Measurements from ENCODE around the gene SPAG16.

The SPAG16 gene

DNA sequence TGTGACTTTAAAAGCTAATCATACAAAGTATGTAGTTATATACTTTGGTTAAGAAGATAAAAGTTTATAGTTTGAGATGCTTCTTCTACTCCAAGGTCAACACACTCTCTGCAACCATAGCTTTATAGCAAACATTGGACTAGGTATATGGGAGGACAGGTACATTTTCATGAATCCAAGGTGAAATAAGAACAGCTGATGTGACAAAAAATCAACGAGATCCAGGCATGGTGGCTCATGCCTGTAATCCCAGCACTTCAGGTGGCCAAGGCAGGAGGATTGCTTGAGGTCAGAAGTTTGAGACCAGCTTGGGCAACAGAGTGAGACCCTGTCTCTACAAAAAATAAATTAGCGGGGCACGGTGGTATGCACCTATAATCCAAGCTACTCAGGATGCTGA lies 963.3 kb downstream of the SPAG16 start:
- H3K27me3 Mint-ChIP-seq = no peaks in the 10 kb centered on the region
- no peaks in the 10 kb centered on the region for H3K36me3 Mint-ChIP-seq
- H3K4me1 Mint-ChIP-seq (ENCODE audit: low read depth) = no peaks in the 10 kb centered on the region
- H3K4me3 Mint-ChIP-seq = no peak overlapping the region
- no peak overlapping the region for H3K27ac Mint-ChIP-seq
- no peaks in the 10 kb centered on the region for H3K9me3 Mint-ChIP-seq (ENCODE audit: low read depth)

DNA sequence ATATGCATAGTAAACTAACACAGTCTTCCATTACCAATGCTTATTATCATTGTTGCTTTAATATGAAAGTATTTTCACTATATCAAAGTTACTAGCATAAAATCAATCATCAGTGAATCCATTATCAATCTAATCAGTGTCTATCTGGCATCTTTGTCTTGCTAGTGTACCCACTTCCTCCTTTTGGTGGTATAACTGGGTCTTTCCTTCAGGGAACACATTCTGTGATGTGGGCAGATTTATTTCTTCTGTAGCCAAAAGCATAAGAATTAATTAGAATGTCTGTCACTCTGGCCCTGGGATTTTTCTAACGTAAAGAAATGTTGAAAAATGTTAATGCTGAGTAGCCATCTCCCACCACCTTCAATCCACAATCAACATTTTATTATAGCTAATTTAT lies 970.8 kb downstream of the SPAG16 start:
- Mint-ChIP-seq H3K27ac (no peak overlapping the region), H3K36me3 (no peaks in the 10 kb centered on the region), H3K9me3 (ENCODE audit: low read depth) (peaks cover 3% of the 10 kb centered on the region), H3K4me1 (ENCODE audit: low read depth) (no peaks in the 10 kb centered on the region), H3K27me3 (no peaks in the 10 kb centered on the region), H3K4me3 (no peak overlapping the region)

DNA sequence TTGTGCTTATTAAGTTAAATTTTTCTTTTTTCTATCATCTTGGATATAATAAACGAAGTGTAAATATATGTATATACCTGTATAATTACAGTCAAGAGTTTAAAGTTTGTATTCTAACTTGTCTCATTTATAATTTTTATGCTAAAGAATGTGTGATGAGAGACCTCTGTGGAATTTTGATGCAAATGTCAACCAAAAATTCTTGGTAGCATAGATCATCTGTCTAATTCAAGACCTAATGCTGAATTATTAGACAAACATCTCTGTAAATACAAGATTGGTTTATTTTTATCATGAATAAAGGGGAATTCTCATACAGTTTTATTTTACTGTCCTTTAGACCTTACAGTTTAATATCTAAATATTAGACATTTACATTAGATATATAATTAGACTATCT lies 977.4 kb downstream of the SPAG16 start:
- no peaks in the 10 kb centered on the region for H3K27me3 Mint-ChIP-seq
- H3K4me1 Mint-ChIP-seq (ENCODE audit: low read depth) = no peaks in the 10 kb centered on the region
- H3K27ac Mint-ChIP-seq = no peak overlapping the region

DNA sequence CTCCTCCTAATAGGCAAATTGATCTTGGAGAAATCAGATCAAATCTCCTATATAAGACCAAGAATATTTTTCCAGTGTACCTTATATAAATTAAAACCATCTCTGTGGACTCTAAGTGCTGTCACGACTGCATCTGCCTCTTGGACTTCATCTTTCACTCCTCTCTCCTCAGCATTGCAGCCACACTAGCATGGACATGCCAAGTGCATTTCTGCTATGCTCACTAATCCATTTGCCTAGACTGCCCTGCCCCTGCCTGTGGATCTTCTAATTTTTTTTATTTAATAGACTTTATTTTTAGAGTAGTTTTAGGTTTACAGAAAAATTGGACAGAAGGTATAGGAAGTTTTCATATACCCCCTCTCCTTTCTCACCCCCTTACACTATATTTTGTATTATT lies 979.9 kb downstream of the SPAG16 start:
- Mint-ChIP-seq H3K4me3 (no peak overlapping the region), H3K27ac (no peak overlapping the region)

More for the DNA sequence above, 977.4 kb downstream of the SPAG16 start:
- Mint-ChIP-seq H3K4me3 (no peak overlapping the region), H3K36me3 (no peaks in the 10 kb centered on the region), H3K9me3 (ENCODE audit: low read depth) (peaks cover 10% of the 10 kb centered on the region)

DNA sequence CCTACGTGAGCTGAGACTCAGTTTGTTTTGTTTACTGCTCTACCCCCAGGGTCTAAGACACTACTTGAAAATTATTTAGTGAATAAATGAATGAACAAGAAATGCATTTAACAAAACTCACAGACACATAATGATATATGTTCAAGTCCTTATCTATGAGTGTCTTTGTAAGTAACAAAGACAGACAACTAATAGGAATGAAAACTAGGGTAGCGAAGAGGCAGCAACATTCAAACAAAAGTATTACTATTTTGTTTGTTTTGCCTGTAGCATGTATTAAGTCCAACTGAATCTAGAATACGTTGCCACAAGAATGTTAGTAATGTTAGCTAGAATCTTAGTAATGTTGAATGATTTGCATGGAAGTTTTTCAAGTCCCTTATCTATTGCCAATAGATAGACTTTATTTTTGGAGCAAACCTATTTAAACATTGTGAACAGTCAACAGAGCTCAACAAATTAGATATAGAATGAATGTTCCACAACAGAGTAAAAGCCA lies 981.8 kb downstream of the SPAG16 start:
- no peak overlapping the region for H3K4me3 Mint-ChIP-seq
- no peaks in the 10 kb centered on the region for H3K27me3 Mint-ChIP-seq
- H3K9me3 Mint-ChIP-seq (ENCODE audit: low read depth) = peaks cover 7% of the 10 kb centered on the region
- H3K4me1 Mint-ChIP-seq (ENCODE audit: low read depth) = no peaks in the 10 kb centered on the region
- H3K36me3 Mint-ChIP-seq = no peaks in the 10 kb centered on the region
- no peak overlapping the region for H3K27ac Mint-ChIP-seq

More for the DNA sequence above, 979.9 kb downstream of the SPAG16 start:
- H3K9me3 Mint-ChIP-seq (ENCODE audit: low read depth) = peaks cover 7% of the 10 kb centered on the region
- H3K27me3 Mint-ChIP-seq = no peaks in the 10 kb centered on the region
- H3K36me3 Mint-ChIP-seq = no peaks in the 10 kb centered on the region
- H3K4me1 Mint-ChIP-seq (ENCODE audit: low read depth) = no peaks in the 10 kb centered on the region

DNA sequence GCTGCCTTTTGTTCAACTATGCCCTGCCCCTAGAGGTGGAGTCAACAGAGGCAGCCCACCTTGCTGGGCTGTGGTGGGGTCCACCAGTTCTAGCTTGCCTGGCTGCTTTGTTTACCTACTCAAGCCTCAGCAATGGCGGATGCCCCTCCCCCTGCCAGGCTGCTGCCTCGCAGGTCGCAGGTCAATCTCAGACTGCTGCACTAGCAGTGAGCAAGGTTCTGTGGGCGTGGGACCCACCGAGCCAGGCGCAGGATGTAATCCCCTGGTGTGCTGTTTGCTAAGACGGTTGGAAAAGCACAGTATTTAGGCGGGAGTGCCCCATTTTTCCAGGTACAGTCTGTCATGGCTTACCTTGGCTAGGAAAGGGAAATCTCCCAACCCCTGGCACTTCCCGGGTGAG lies 993.6 kb downstream of the SPAG16 start:
- no peak overlapping the region for H3K27ac Mint-ChIP-seq
- H3K27me3 Mint-ChIP-seq = no peaks in the 10 kb centered on the region
- no peaks in the 10 kb centered on the region for H3K4me1 Mint-ChIP-seq (ENCODE audit: low read depth)
- no peaks in the 10 kb centered on the region for H3K9me3 Mint-ChIP-seq (ENCODE audit: low read depth)
- no peaks in the 10 kb centered on the region for H3K36me3 Mint-ChIP-seq
- H3K4me3 Mint-ChIP-seq = no peak overlapping the region

DNA sequence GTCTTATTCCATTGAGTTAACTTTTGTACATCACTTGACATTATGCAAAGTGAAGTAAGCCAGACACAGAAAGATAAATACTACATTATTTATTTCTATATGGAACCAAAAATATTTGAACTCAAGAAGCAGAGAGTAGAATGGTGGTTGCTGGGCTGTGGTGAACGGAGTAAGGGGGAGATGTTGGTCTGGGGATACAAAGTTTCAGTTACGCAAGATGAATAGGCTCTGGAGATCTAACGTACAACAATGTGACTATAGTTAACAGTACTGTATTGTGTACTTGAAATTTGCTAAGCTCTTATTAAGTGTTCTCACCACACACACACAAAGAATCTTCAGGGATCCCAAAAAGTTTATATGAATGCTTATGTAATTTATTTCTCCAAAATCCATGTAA lies 1001.7 kb downstream of the SPAG16 start:
- Mint-ChIP-seq H3K27me3 (no peaks in the 10 kb centered on the region), H3K4me3 (no peak overlapping the region), H3K9me3 (ENCODE audit: low read depth) (no peaks in the 10 kb centered on the region), H3K4me1 (ENCODE audit: low read depth) (no peaks in the 10 kb centered on the region), H3K36me3 (no peaks in the 10 kb centered on the region), H3K27ac (no peak overlapping the region)

DNA sequence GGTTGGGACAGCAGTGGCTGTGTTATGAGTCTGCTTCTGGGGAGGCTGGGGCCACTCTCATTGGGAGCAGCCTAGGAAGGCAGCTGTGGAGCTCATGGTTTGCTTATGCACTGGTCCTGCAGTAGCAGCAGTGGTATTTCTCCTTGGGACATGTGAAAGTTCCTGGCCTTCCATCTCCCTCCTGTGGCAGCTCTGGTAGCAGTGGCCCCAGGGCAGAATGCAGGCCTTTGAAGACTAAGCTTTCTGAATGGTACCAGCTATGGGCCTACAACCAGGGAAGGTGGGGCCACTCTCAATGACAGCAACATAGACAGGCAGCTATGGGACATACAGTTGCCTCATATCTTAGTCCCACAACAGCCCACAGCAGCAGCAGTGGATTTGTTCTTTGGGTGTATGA lies 1009.3 kb downstream of the SPAG16 start:
- Mint-ChIP-seq H3K36me3 (no peaks in the 10 kb centered on the region), H3K27ac (no peak overlapping the region), H3K4me3 (no peak overlapping the region), H3K27me3 (no peaks in the 10 kb centered on the region), H3K4me1 (ENCODE audit: low read depth) (no peaks in the 10 kb centered on the region), H3K9me3 (ENCODE audit: low read depth) (peaks cover 11% of the 10 kb centered on the region)

DNA sequence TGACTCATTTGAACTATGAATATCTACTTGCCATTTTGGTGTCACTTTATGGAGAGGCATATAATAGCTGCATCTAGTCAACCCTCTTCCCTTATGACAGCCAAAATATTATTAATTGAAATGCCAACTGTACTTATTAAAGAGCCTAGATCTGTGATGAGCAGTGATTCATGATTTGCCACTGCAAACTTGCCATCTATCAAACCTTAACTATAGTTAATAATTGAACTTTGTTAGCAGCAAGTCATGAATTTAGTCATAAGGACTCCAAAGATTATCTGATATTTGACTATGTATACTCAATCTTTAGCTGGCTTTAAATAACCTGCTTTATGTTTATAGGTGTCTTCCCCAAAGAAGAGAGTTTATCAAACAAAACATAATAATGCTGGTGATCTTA lies 1010.2 kb downstream of the SPAG16 start:
- Mint-ChIP-seq H3K4me1 (ENCODE audit: low read depth) (no peaks in the 10 kb centered on the region), H3K4me3 (no peak overlapping the region), H3K27me3 (no peaks in the 10 kb centered on the region), H3K27ac (no peak overlapping the region), H3K36me3 (no peaks in the 10 kb centered on the region), H3K9me3 (ENCODE audit: low read depth) (peaks cover 11% of the 10 kb centered on the region)

DNA sequence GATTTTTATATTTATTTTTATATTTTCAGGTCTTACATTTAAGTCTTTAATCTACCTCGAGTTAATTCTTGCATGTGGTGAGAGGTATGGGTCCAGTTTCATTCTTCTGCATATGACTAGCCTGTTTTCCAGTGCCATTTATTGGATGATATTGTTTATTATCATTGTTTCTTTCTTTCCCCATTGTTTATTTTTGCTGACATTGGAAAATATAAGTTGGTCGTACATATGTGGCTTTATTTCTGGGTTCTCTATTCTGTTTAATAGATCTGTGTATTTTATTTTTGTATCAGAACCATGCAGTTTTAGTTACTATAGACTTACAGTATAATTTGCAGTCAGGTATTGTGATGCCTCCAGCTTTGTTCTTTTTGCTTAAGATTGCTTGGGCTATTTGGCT lies 1013.2 kb downstream of the SPAG16 start:
- no peaks in the 10 kb centered on the region for H3K27me3 Mint-ChIP-seq
- H3K4me1 Mint-ChIP-seq (ENCODE audit: low read depth) = no peaks in the 10 kb centered on the region
- peaks cover 3% of the 10 kb centered on the region for H3K9me3 Mint-ChIP-seq (ENCODE audit: low read depth)
- H3K36me3 Mint-ChIP-seq = no peaks in the 10 kb centered on the region
- no peak overlapping the region for H3K4me3 Mint-ChIP-seq
- H3K27ac Mint-ChIP-seq = no peak overlapping the region

DNA sequence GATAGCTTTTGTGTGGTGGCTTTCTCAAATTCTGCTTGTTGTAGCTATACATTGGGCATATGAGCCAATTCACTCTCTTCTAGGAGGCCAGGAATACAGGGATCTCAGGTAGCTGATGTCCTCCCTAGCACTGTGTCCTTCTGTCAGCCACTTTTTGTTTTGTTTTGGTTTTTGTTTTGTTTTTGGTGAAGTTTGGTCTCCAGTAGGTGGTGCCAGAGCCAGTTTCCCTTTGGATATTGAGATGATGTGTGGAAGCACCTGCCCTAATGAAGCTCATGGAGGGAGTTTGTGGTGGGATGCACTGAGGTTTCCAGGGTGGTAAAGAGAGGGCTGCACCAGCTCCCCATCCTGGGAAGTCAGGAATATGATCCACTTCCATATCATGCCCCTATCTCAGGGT lies 1026.1 kb downstream of the SPAG16 start:
- no peak overlapping the region for H3K4me3 Mint-ChIP-seq
- H3K4me1 Mint-ChIP-seq (ENCODE audit: low read depth) = no peaks in the 10 kb centered on the region
- H3K9me3 Mint-ChIP-seq (ENCODE audit: low read depth) = peaks cover 7% of the 10 kb centered on the region
- no peaks in the 10 kb centered on the region for H3K27me3 Mint-ChIP-seq
- H3K36me3 Mint-ChIP-seq = no peaks in the 10 kb centered on the region
- no peak overlapping the region for H3K27ac Mint-ChIP-seq

DNA sequence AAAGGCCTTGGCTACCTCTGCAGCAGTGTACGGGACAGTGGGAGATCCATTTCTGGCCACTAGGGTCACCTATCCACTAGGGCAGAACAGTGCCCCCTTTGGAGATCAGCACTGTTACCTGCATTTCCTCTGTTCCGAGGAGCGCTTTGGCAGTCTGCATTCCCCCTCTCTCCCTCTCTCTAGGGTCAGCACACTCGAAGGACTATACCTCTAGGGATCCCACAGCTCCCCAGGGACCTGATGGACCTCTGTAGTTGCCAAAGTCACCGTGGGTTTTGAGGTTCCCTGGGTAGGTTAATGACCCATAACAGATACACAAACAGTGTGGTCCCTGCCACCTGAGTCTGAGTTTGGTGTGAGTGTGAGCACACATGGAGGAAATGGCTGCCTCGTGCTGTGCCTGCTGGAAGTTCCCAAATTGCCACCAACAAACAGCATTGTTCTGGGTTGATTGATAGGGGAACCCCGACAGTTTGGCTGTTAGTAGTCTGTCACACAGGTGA lies 1026.8 kb downstream of the SPAG16 start:
- Mint-ChIP-seq H3K4me3 (no peak overlapping the region), H3K9me3 (ENCODE audit: low read depth) (peaks cover 5% of the 10 kb centered on the region), H3K36me3 (no peaks in the 10 kb centered on the region), H3K27me3 (no peaks in the 10 kb centered on the region), H3K4me1 (ENCODE audit: low read depth) (no peaks in the 10 kb centered on the region), H3K27ac (no peak overlapping the region)

DNA sequence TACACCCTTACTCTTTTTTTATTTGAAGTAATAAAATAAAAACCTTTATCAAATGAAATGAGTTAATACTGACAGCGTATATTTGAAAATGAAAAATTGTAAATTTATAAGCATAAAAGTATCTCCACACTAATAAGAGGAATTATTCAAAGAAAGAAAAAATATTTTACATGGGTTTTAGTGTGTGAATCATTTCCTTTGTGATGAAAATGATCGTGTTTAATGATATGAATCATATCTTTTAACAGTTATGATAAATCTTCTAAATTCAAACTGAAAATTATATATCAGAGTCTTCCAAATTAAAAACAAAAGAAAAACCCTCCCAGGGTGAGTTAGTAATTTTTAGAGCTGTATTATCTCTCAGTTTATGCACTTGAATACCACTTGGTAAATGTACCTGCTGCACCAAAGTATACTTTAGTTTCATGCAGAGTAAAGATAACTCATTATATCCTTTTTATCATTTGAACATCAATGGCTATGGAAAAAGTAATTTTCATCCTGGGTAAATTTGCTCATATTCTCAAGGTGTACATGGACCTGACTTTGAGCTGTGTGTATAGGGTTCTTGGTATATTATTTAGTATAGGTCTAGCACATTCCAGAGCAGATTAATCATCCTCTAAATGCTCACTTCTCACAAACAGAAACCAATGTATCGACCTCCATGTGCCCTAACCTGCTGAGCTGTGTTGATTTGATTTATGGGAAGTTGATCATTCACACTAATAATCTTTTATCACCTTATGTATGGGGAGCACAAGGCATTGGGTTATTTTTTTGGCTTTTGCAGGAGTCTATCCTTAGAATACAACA lies 1027.9 kb downstream of the SPAG16 start:
- peaks cover 5% of the 10 kb centered on the region for H3K9me3 Mint-ChIP-seq (ENCODE audit: low read depth)
- H3K36me3 Mint-ChIP-seq = no peaks in the 10 kb centered on the region
- no peaks in the 10 kb centered on the region for H3K27me3 Mint-ChIP-seq
- no peak overlapping the region for H3K4me3 Mint-ChIP-seq
- H3K27ac Mint-ChIP-seq = no peak overlapping the region
- H3K4me1 Mint-ChIP-seq (ENCODE audit: low read depth) = no peaks in the 10 kb centered on the region

DNA sequence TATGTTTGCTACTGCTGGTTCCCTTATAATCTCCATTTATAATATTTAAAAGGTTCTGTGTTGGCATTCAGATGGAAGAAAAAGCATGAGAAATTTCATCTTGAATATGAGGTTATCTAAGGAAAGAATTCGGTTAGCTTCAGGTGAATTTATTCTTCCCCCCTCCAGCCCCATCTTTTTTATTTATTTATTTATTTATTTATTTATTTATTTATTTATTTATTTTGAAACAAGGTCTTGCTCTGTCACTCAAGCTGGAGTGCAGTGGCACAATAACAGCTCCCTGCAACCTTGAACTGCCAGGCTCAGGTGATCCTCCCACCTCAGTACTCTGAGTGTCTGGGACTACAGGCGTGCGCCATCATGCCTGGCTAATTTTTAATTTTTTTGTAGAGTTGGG lies 1031.1 kb downstream of the SPAG16 start:
- no peaks in the 10 kb centered on the region for H3K4me1 Mint-ChIP-seq (ENCODE audit: low read depth)
- peaks cover 1% of the 10 kb centered on the region for H3K27me3 Mint-ChIP-seq
- H3K36me3 Mint-ChIP-seq = no peaks in the 10 kb centered on the region
- H3K9me3 Mint-ChIP-seq (ENCODE audit: low read depth) = no peaks in the 10 kb centered on the region
- H3K4me3 Mint-ChIP-seq = no peak overlapping the region
- H3K27ac Mint-ChIP-seq = no peak overlapping the region

DNA sequence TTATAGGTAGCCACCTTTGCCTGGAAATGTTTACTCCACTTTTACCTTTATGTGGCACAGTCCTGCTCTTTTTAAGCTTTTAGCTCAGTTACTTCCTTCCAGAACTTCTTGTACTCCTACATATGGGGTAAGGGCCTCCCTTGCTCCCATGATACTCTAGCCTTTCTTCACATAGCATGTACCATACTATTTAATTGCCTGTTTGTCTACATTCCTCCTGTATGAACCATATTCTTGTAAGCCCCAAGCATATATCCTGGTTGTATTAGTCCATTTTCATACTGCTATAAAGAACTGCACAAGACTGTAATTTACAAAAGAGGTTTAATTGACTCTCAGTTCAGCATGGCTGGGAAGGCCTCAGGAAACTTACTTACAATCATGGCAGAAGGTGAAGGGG lies 1035.9 kb downstream of the SPAG16 start:
- Mint-ChIP-seq H3K27me3 (peaks cover 1% of the 10 kb centered on the region), H3K9me3 (ENCODE audit: low read depth) (no peaks in the 10 kb centered on the region), H3K4me3 (no peak overlapping the region), H3K36me3 (no peaks in the 10 kb centered on the region), H3K4me1 (ENCODE audit: low read depth) (no peaks in the 10 kb centered on the region), H3K27ac (no peak overlapping the region)

DNA sequence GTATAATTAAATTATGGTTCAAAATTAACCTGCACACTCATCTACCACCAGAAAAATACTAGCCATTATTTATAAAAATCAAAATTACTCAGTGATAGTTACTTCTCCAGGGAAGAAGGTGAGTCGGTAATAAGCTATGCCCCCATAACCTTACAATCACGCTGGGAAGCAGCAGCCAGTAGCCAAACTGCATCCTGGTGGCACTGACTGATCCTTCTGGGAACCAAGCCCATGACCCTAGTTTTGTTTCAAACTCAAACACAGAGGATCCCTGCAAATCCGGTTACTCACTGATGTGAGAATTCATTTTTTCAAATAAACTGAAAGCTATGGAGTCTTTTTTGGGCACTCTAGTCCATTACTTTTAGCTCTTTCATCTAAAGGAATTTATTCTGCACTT lies 1038.4 kb downstream of the SPAG16 start:
- Mint-ChIP-seq H3K27ac (no peak overlapping the region), H3K4me3 (no peak overlapping the region), H3K36me3 (no peaks in the 10 kb centered on the region), H3K4me1 (ENCODE audit: low read depth) (no peaks in the 10 kb centered on the region), H3K27me3 (peaks cover 1% of the 10 kb centered on the region), H3K9me3 (ENCODE audit: low read depth) (no peaks in the 10 kb centered on the region)

All from activated naive CD8-positive, alpha-beta T cell (primary cell).